ENCODE results near the gene SLC22A15.
A peak's percentile ranks its signal among the peaks of the same experiment; 100 is the strongest.
"Not testable (repeated sequence)": the region's sequence is repeated elsewhere in the genome, so short reads cannot be mapped to it uniquely, and the experiment has no call there.

The SLC22A15 gene

GRCh38 chr1:115969509-115969908 is 6.8 kb upstream of the SLC22A15 start (continued):
- no peak for TF ChIP-seq ZBTB11 (tag by site-specific recombination; conservative IDR thresholded peaks at IDR 0.05; ENCODE audit: low read depth)
- peak; percentile 77 for TF ChIP-seq ZXDB (tag by site-specific recombination; IDR thresholded peaks at IDR 0.05)

GRCh38 chr1:115971778-115972177 is 4.5 kb upstream of the SLC22A15 start:
- POLR2A ChIA-PET: not testable (repeated sequence)
- peak; percentile 60; the same call in 1 of the 2 replicates for TF ChIP-seq KLF7 (tag by site-specific recombination; IDR thresholded peaks at IDR 0.05; ENCODE audit: borderline replicate concordance)
- peak; percentile 100 for TF ChIP-seq ZNF555 (tag by site-specific recombination; conservative IDR thresholded peaks at IDR 0.05)
- peak; percentile 93 for TF ChIP-seq ZBTB11 (tag by site-specific recombination; conservative IDR thresholded peaks at IDR 0.05; ENCODE audit: low read depth)
- 0 out of 2 replicates have a peak, but pooled peaks have one; percentile 36 for TF ChIP-seq ZSCAN23 (tag by site-specific recombination; IDR thresholded peaks at IDR 0.05)
- peak; percentile 51 for TF ChIP-seq ZNF654 (tag by site-specific recombination; IDR thresholded peaks at IDR 0.05; ENCODE audit: low read depth)
- TF ChIP-seq ZNF518A (tag by site-specific recombination; conservative IDR thresholded peaks at IDR 0.05; ENCODE audit: low read depth): peak; percentile 99
- peak; percentile 74; the same call in 1 of the 2 replicates for TF ChIP-seq ZNF791 (tag by site-specific recombination; IDR thresholded peaks at IDR 0.05)
- TF ChIP-seq ZNF266 (tag by site-specific recombination; IDR thresholded peaks at IDR 0.05; ENCODE audit: low read depth): peak; percentile 94
- TF ChIP-seq ZNF292 (tag by site-specific recombination; IDR thresholded peaks at IDR 0.05; ENCODE audit: borderline replicate concordance, low read depth): peak; percentile 55; the same call in 1 of the 2 replicates
- TF ChIP-seq ZNF629 (tag by site-specific recombination; IDR thresholded peaks at IDR 0.05): peak; percentile 78
- TF ChIP-seq MYNN (tag by site-specific recombination; IDR thresholded peaks at IDR 0.05; ENCODE audit: borderline replicate concordance): peak; percentile 57; the same call in 1 of the 2 replicates
- TF ChIP-seq REST (tag by site-specific recombination; IDR thresholded peaks at IDR 0.05): peak; percentile 88
- peak; percentile 95 for TF ChIP-seq ZNF664 (tag by site-specific recombination; IDR thresholded peaks at IDR 0.05)
- peak; percentile 66; the same call in 1 of the 2 replicates for TF ChIP-seq BCL11B (tag by site-specific recombination; IDR thresholded peaks at IDR 0.05; ENCODE audit: low read depth)
- peak; percentile 84 for TF ChIP-seq ZNF529 (tag by site-specific recombination; IDR thresholded peaks at IDR 0.05; ENCODE audit: insufficient replicate concordance)
- peak; percentile 73; the same call in 1 of the 2 replicates for TF ChIP-seq RBAK (tag by site-specific recombination; IDR thresholded peaks at IDR 0.05)
- TF ChIP-seq ZNF580 (tag by site-specific recombination; IDR thresholded peaks at IDR 0.05): peak; percentile 92
- peak; percentile 87 for TF ChIP-seq ZNF202 (tag by site-specific recombination; IDR thresholded peaks at IDR 0.05; ENCODE audit: borderline replicate concordance)

More at GRCh38 chr1:115971778-115972177, 4.5 kb upstream of the SLC22A15 start:
- not testable (repeated sequence) for H3K4me3 ChIP-seq (ENCODE audit: low read depth, low read length); H3K27ac ChIP-seq (ENCODE audit: extremely low read depth, low read depth, low read length); H3K4me1 ChIP-seq (ENCODE audit: control insufficient read depth, insufficient read depth, low read length); H3K36me3 ChIP-seq (ENCODE audit: control insufficient read depth in 2 of 2, insufficient read depth in 1 of 2, low read length in 2 of 2); H3K9me3 ChIP-seq (ENCODE audit: control insufficient read depth, insufficient read depth, low read depth, low read length)
- CTCF ChIA-PET: interaction anchor here (0.7 kb wide), 1 partner anchor 1085 kb away, joined by 4 read pairs; no protein-coding TSS in a partner anchor
